Tibial nerve (tissue), 4 donors: ENCODE results near the gene KRT26.

Experiments
- CTCF ChIP-seq, 5 experiments: fragments of 200-600 bp in 3 of 5; fragments of 450-650 bp in 2 of 5; sonication (generic) in 3 of 5; IDR thresholded peaks; one replicate each; pipeline ENCODE4 v1.5.1; 2016 to 2019; ENCODE audit warnings: antibody characterized with exemption in 5 of 5, mild to moderate bottlenecking in 3 of 5, moderate library complexity in 2 of 5
- EP300 ChIP-seq, 2 donors: sonication (generic); formaldehyde crosslinking; IDR thresholded peaks; one replicate each; pipeline ENCODE4 v1.6.1; 2017; ENCODE audit warnings: antibody characterized with exemption in 2 of 2, mild to moderate bottlenecking in 1 of 2

- TF ChIP-seq CTCF (IDR thresholded peaks at IDR 0.05) (no peak), EP300 (IDR thresholded peaks at IDR 0.05) (no peak)
Measured at GRCh38 chr17:40753804-40754203, 18.2 kb downstream of the KRT26 start.
